SU-DHL-6 (cell line): ENCODE results near the gene ADAMTS12.

ENCODE experiments used
- H2AFZ ChIP-seq: fragments of 200-600 bp; sonication (generic); 2 replicates; pipeline ENCODE4 v1.6.1; 2014; ENCODE audit warnings: low read depth, mild to moderate bottlenecking, moderate library complexity, mixed read lengths, antibody characterized with exemption, low read length; ENCODE audit not compliant: severe bottlenecking
- H3F3A ChIP-seq: fragments of 200-600 bp; shearing (Covaris generic); 2 replicates; pipeline ENCODE4 v1.6.0; 2016; ENCODE audit warnings: antibody characterized with exemption, mild to moderate bottlenecking; ENCODE audit not compliant: insufficient read depth
- H3K27ac ChIP-seq: fragments of 200-600 bp; sonication (generic); 2 replicates; pipeline ENCODE4 v1.5.1; 2016; ENCODE audit warnings: low read depth, mild to moderate bottlenecking, low read length, moderate library complexity, mixed read lengths
- H3K27me3 ChIP-seq: fragments of 200-600 bp; sonication (generic), shearing (Covaris generic); 2 replicates; pipeline ENCODE4 v1.6.0; 2014; ENCODE audit warnings: mild to moderate bottlenecking, low read length
- H3K36me3 ChIP-seq: fragments of 200-600 bp; sonication (generic); 2 replicates; pipeline ENCODE4 v1.6.1; 2014; ENCODE audit warnings: mild to moderate bottlenecking, low read length, mixed read lengths
- H3K4me2 ChIP-seq: fragments of 300-600, 200-600 bp; shearing (Covaris generic), sonication (generic); 2 replicates; pipeline ENCODE4 v1.6.0; 2014; ENCODE audit warnings: low read length, low read depth, mild to moderate bottlenecking; ENCODE audit not compliant: poor library complexity, severe bottlenecking
- H3K4me3 ChIP-seq: fragments of 200-600 bp; sonication (generic); 2 replicates; pipeline ENCODE4 v1.5.1; 2014; ENCODE audit warnings: antibody characterized with exemption, low read length, mild to moderate bottlenecking, mixed read lengths; ENCODE audit not compliant: insufficient read depth, poor library complexity, severe bottlenecking
- H3K79me2 ChIP-seq: fragments of 200-600 bp; sonication (generic); 2 replicates; pipeline ENCODE4 v1.6.1; 2014; ENCODE audit warnings: mild to moderate bottlenecking, low read length, moderate library complexity; ENCODE audit not compliant: insufficient read depth
- H3K9ac ChIP-seq: fragments of 200-600 bp; sonication (generic); 2 replicates; pipeline ENCODE4 v1.7.0; 2014; ENCODE audit warnings: mild to moderate bottlenecking, low read length
- H3K9me2 ChIP-seq: fragments of 200-600 bp; sonication (generic); replicated peaks from 2 replicates; pipeline ENCODE4 v1.6.1; 2014; ENCODE audit warnings: low read length; ENCODE audit not compliant: insufficient read depth
- H3K9me3 ChIP-seq: fragments of 200-600 bp; sonication (generic); 2 replicates; pipeline ENCODE4 v1.6.1; 2014; ENCODE audit warnings: low read length, mixed read lengths; ENCODE audit not compliant: insufficient read depth
- H4K20me1 ChIP-seq: fragments of 200-600 bp; sonication (generic); 2 replicates; pipeline ENCODE4 v1.6.1; 2014; ENCODE audit warnings: low read depth, mild to moderate bottlenecking, antibody characterized with exemption, low read length, moderate library complexity, mixed read lengths
- EZH2phosphoT487 ChIP-seq: fragments of 200-600 bp; sonication (generic), shearing (Covaris generic); conservative IDR thresholded peaks from 2 replicates; pipeline ENCODE4 v1.6.1; 2018; ENCODE audit warnings: mild to moderate bottlenecking, antibody characterized with exemption, low read length, moderate library complexity, mixed read lengths
- TF ChIP-seq, protein P1 (sequence below): fragments of 200-600 bp; sonication (generic); IDR thresholded peaks from one replicate; pipeline ENCODE4 v1.5.1; 2017; ENCODE audit warnings: antibody characterized with exemption, mild to moderate bottlenecking, low read length, moderate library complexity; ENCODE audit not compliant: insufficient read depth, poor library complexity, severe bottlenecking

The ADAMTS12 gene

DNA sequence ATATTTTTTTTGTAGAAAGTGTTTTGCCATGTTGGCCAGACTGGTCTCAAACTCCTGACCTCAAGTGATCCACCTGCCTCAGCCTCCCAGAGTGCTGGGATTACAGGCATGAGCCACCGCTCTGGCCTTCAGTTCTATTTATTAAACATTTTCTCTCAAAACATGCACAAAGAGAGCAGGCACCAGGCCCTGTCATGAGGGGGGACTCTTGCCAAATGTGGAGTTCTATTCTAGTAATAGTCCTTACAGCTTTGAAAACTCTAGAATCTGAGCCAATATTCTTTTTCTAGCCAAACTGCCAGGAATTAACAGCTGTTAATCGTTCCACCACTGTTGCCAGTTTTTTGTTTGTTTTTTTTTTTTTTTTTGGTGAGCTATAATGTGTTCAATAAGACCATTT, 326.5 kb downstream of the ADAMTS12 start:
- Histone ChIP-seq H3K4me2 (no peak overlapping the region), H3K79me2 (no peaks in the 10 kb centered on the region), H3K9me2 (no peaks in the 10 kb centered on the region), H3K36me3 (no peaks in the 10 kb centered on the region), H2AFZ (no peak overlapping the region), H3K9me3 (no peaks in the 10 kb centered on the region), H4K20me1 (no peaks in the 10 kb centered on the region), H3K27ac (no peak overlapping the region), H3K9ac (no peak overlapping the region), H3K27me3 (no peaks in the 10 kb centered on the region), H3F3A (no peaks in the 10 kb centered on the region), H3K4me3 (no peak overlapping the region)
- no peak for TF ChIP-seq EZH2phosphoT487

DNA sequence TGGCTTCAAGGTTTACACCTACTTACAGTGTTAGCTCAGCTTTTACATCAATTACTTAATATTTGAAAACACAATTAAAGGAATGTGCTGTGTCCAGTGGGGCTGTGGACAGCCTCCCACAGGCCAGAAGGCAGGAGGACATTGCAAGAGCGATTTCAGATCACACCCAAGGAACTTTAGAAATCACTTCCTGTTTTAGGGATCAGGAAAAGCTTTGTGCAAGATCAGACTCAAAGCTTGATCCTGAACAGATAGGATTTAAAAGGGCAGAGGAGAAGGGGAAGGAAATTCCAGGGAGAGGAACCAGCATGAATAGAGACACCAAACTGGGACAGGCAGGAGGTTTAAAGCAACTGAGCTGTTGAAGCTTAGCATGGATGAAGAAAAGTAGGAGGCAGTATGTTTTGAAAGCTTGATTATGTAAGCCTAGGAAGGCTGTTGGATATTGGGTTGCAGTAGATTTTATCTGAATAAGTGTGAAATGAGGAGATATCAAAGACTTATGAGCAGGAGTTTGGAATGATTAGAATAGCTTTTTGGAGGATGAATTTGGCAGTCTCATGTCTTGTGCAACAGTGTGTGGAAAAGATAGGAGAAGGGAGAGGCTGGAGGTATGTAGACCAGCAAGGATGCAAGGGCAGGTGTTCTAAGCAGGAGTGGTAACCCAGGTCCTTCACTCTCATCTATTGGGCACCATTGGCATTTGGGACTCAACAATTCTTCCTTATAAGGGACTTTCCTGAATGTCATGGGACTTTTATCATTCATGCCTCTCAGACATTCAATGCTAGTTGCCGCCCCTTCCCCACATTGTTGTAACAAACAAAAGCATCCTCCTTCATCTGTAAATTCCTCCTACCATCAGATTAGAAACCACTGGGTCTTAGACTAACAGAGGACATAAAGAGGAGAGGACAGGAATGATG, 327.5 kb downstream of the ADAMTS12 start:
- Histone ChIP-seq H3K4me2 (no peak overlapping the region), H3K9ac (no peak overlapping the region), H3K9me2 (no peaks in the 10 kb centered on the region), H3K36me3 (no peaks in the 10 kb centered on the region), H3K27ac (no peak overlapping the region), H3F3A (no peaks in the 10 kb centered on the region), H3K27me3 (no peaks in the 10 kb centered on the region), H3K79me2 (no peaks in the 10 kb centered on the region), H3K9me3 (no peaks in the 10 kb centered on the region), H4K20me1 (no peaks in the 10 kb centered on the region), H2AFZ (no peak overlapping the region), H3K4me3 (no peak overlapping the region)
- TF ChIP-seq EZH2phosphoT487, result no peak
- TF ChIP-seq, protein P1, sequence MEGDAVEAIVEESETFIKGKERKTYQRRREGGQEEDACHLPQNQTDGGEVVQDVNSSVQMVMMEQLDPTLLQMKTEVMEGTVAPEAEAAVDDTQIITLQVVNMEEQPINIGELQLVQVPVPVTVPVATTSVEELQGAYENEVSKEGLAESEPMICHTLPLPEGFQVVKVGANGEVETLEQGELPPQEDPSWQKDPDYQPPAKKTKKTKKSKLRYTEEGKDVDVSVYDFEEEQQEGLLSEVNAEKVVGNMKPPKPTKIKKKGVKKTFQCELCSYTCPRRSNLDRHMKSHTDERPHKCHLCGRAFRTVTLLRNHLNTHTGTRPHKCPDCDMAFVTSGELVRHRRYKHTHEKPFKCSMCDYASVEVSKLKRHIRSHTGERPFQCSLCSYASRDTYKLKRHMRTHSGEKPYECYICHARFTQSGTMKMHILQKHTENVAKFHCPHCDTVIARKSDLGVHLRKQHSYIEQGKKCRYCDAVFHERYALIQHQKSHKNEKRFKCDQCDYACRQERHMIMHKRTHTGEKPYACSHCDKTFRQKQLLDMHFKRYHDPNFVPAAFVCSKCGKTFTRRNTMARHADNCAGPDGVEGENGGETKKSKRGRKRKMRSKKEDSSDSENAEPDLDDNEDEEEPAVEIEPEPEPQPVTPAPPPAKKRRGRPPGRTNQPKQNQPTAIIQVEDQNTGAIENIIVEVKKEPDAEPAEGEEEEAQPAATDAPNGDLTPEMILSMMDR, result no peak

DNA sequence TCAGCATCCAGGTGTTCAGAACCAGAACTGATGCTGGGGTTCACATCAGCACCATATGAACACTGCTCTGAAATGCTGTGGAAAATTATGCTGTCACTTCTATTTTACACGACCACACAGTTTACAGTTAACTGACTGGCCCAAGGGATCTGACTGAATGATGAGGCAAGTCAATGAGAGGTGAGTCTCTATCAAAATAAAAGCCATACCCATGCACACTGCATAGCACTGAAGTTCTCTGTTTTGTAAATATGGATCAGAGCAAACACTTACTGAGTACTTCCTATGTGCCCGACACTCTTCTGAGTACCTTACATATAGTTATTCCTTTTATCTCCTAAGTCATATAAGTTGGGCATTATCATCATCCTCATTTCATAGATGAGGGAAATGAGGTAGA, 328.3 kb downstream of the ADAMTS12 start:
- no peak overlapping the region for H3K9ac ChIP-seq
- no peaks in the 10 kb centered on the region for H3K9me2 ChIP-seq
- no peak overlapping the region for H3K4me3 ChIP-seq
- no peaks in the 10 kb centered on the region for H3F3A ChIP-seq
- no peak overlapping the region for H2AFZ ChIP-seq
- H3K79me2 ChIP-seq, result no peaks in the 10 kb centered on the region
- no peaks in the 10 kb centered on the region for H3K9me3 ChIP-seq
- no peaks in the 10 kb centered on the region for H3K27me3 ChIP-seq
- no peaks in the 10 kb centered on the region for H4K20me1 ChIP-seq
- TF ChIP-seq, protein P1, result no peak
- no peak for TF ChIP-seq EZH2phosphoT487
- no peak overlapping the region for H3K4me2 ChIP-seq
- no peaks in the 10 kb centered on the region for H3K36me3 ChIP-seq
- H3K27ac ChIP-seq, result no peak overlapping the region

DNA sequence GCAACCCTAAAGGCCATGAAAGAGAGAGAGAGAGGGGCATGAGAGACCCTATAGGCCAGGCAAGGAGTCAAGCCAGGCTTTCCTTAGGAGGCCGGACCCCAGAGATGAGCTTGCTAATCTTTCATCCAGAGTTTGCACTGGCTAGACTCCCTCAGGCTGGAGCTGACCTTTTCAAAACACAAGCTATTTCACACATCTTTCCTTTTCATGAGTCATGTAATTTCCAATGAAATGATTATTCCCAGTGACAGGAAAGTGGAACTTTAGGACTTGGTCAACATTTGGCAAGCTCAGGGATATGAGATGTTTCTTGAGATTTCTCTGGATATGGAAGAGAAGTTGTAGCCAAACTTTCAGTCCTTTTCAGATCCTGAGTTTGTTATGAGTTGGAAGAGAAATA, 333.3 kb downstream of the ADAMTS12 start:
- Histone ChIP-seq H3K27ac (no peak overlapping the region), H2AFZ (no peak overlapping the region), H3K9ac (no peak overlapping the region), H3K4me3 (no peak overlapping the region), H3K4me2 (no peak overlapping the region), H3F3A (no peaks in the 10 kb centered on the region), H3K27me3 (no peaks in the 10 kb centered on the region), H3K9me2 (no peaks in the 10 kb centered on the region), H3K9me3 (no peaks in the 10 kb centered on the region), H3K79me2 (no peaks in the 10 kb centered on the region), H4K20me1 (no peaks in the 10 kb centered on the region), H3K36me3 (no peaks in the 10 kb centered on the region)
- TF ChIP-seq, protein P1, result no peak
- no peak for TF ChIP-seq EZH2phosphoT487
